Esophagus muscularis mucosa (tissue), 3 donors: ENCODE results near the gene HS2ST1.

Experiments
- CTCF ChIP-seq, 3 experiments: fragments of 200-600 bp in 2 of 3; fragments of 450-650 bp in 1 of 3; sonication (generic) in 2 of 3; IDR thresholded peaks; one replicate each; pipeline ENCODE4 v1.5.1; 2017 to 2019; ENCODE audit warnings: antibody characterized with exemption in 3 of 3, mild to moderate bottlenecking in 2 of 3, moderate library complexity in 1 of 3
- POLR2A ChIP-seq: fragments of 450-650 bp; IDR thresholded peaks from one replicate; pipeline ENCODE4 v1.6.1; 2017; ENCODE audit warnings: antibody characterized with exemption, moderate library complexity, mild to moderate bottlenecking, low read depth

DNA sequence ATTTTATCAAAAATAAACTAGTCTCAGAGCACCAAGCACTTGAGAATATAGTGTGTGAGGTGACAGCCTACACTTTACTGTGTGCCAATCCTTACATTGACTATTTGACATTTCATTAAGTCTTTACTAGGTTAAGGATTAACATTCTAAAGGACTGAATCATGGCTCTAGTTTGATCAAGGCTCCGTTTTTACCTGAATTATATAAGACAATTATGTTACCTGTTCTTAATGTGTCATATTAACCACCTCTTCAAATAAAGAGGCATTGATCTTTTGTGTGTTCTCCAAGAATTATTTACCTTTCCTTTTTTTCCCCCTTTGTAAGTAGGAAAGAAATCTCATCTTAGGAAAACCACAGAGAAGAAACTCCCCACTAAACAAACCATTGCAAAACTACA is 189.7 kb downstream of the HS2ST1 start:
- TF ChIP-seq CTCF (IDR thresholded peaks at IDR 0.05) (no peak), POLR2A (no peak)
